Stimulated activated naive B cell treated with anti-CD40 and anti-IgM and Interleukin-4, amounts not matched to agents 10 μg/mL and 1 μg/mL and 100 μg/mL, for 72 hours (primary cell): ENCODE data around the gene TMEM269.
"Not testable (repeated sequence)": the region's sequence is repeated elsewhere in the genome, so short reads cannot be mapped to it uniquely, and the experiment has no call there.

ENCODE experiments used
- ATAC-seq, 2 donors: fragments of 150-1000 bp; cut with Tn5 transposase; replicated peaks; 2 replicates each; pipeline ENCODE4 v1.10.0; 2021; ENCODE audit warnings: moderate library complexity in 1 of 2
- DNase-seq: peaks from one replicate; pipeline ENCODE4 v3.0.0; 2021
- H3K27ac Mint-ChIP-seq: one replicate; pipeline ENCODE4 v1.8.0; 2022; ENCODE audit warnings: mild to moderate bottlenecking, mixed read lengths
- H3K27me3 Mint-ChIP-seq, 2 donors: one replicate each; pipeline ENCODE4 v1.8.0; 2022; ENCODE audit warnings: mixed read lengths in 2 of 2
- H3K36me3 Mint-ChIP-seq, 2 donors: one replicate each; pipeline ENCODE4 v1.8.0; 2022; ENCODE audit warnings: mixed read lengths in 2 of 2, mild to moderate bottlenecking in 1 of 2
- H3K4me1 Mint-ChIP-seq, 2 donors: one replicate each; pipeline ENCODE4 v1.8.0; 2022; ENCODE audit warnings: mixed read lengths in 2 of 2, mild to moderate bottlenecking in 1 of 2
- H3K4me3 Mint-ChIP-seq, 2 donors: one replicate each; pipeline ENCODE4 v1.8.0; 2022; ENCODE audit warnings: mild to moderate bottlenecking in 2 of 2, mixed read lengths in 2 of 2, moderate library complexity in 1 of 2
- H3K9me3 Mint-ChIP-seq, 2 donors: one replicate each; pipeline ENCODE4 v1.8.0; 2022; ENCODE audit warnings: mixed read lengths in 2 of 2, mild to moderate bottlenecking in 1 of 2

The TMEM269 gene

GRCh38 chr1:42777852-42778251 is 6.9 kb upstream of the TMEM269 start:
- DNase-seq: no peak
- ATAC-seq: peak in 1 of 2 donors; percentile 38
- no peaks in the 10 kb centered on the region for H3K27me3 Mint-ChIP-seq

GRCh38 chr1:42779725-42780124 is 5.1 kb upstream of the TMEM269 start:
- no peak overlapping the region for H3K27ac Mint-ChIP-seq
- no peak overlapping the region for H3K4me3 Mint-ChIP-seq
- DNase-seq (no peak), ATAC-seq (peak; percentile 79 to 82)
- peaks cover 52 to 75% of the 10 kb centered on the region in 2 donors for H3K36me3 Mint-ChIP-seq
- no peaks in the 10 kb centered on the region for H3K9me3 Mint-ChIP-seq
- no peaks in the 10 kb centered on the region for H3K27me3 Mint-ChIP-seq
- H3K4me1 Mint-ChIP-seq: peaks cover 15 to 37% of the 10 kb centered on the region in 2 donors

More at GRCh38 chr1:42777852-42778251, 6.9 kb upstream of the TMEM269 start:
- Mint-ChIP-seq H3K9me3 (no peaks in the 10 kb centered on the region), H3K4me3 (no peak overlapping the region), H3K36me3 (peaks cover 57 to 68% of the 10 kb centered on the region in 2 donors), H3K27ac (no peak overlapping the region), H3K4me1 (peaks cover 12 to 35% of the 10 kb centered on the region in 2 donors)

- ATAC-seq (no peak), DNase-seq (no peak)
- H3K9me3 Mint-ChIP-seq: no peaks in the 10 kb centered on the region
- H3K4me1 Mint-ChIP-seq: peaks cover 18 to 42% of the 10 kb centered on the region in 2 donors
- H3K4me3 Mint-ChIP-seq: no peak overlapping the region
- H3K27me3 Mint-ChIP-seq: peaks cover 0 to 2% of the 10 kb centered on the region in 2 donors
- H3K36me3 Mint-ChIP-seq: peaks cover 48 to 73% of the 10 kb centered on the region in 2 donors
- no peak overlapping the region for H3K27ac Mint-ChIP-seq
Observed at GRCh38 chr1:42780176-42780575, 4.6 kb upstream of the TMEM269 start.

- H3K9me3 Mint-ChIP-seq: no peaks in the 10 kb centered on the region
- DNase-seq (no peak), ATAC-seq (no peak)
- no peak overlapping the region for H3K27ac Mint-ChIP-seq
- peaks cover 33 to 57% of the 10 kb centered on the region in 2 donors for H3K36me3 Mint-ChIP-seq
- peaks cover 26 to 50% of the 10 kb centered on the region in 2 donors for H3K4me1 Mint-ChIP-seq
- H3K4me3 Mint-ChIP-seq: no peak overlapping the region
- H3K27me3 Mint-ChIP-seq: peaks cover 11 to 14% of the 10 kb centered on the region in 2 donors
Observed at GRCh38 chr1:42783092-42783491, 1.7 kb upstream of the TMEM269 start.

- Mint-ChIP-seq H3K4me3 (peak overlapping the region in 1 of 2 donors; percentile 25), H3K36me3 (peaks cover 22 to 49% of the 10 kb centered on the region in 2 donors)
Observed at GRCh38 chr1:42784547-42784945, 245 bp upstream of the TMEM269 start.

GRCh38 chr1:42786097-42786496 is 1.3 kb downstream of the TMEM269 start:
- Mint-ChIP-seq H3K4me1 (peaks cover 18 to 23% of the 10 kb centered on the region in 2 donors), H3K4me3 (peak overlapping the region; percentile 73 to 79), H3K27ac (no peak overlapping the region), H3K36me3 (peaks cover 11 to 34% of the 10 kb centered on the region in 2 donors), H3K27me3 (peaks cover 11 to 14% of the 10 kb centered on the region in 2 donors), H3K9me3 (no peaks in the 10 kb centered on the region)
- ATAC-seq (no peak), DNase-seq (no peak)

More at GRCh38 chr1:42784547-42784945, 245 bp upstream of the TMEM269 start:
- Mint-ChIP-seq H3K4me1 (peaks cover 25 to 36% of the 10 kb centered on the region in 2 donors), H3K9me3 (no peaks in the 10 kb centered on the region), H3K27me3 (peaks cover 11 to 14% of the 10 kb centered on the region in 2 donors), H3K27ac (no peak overlapping the region)
- no peak for DNase-seq
- no peak for ATAC-seq

- no peak for DNase-seq
- no peak for ATAC-seq
- H3K4me1 Mint-ChIP-seq: peaks cover 18 to 23% of the 10 kb centered on the region in 2 donors
- H3K9me3 Mint-ChIP-seq: no peaks in the 10 kb centered on the region
- H3K27me3 Mint-ChIP-seq: peaks cover 11 to 14% of the 10 kb centered on the region in 2 donors
- H3K36me3 Mint-ChIP-seq: peaks cover 6 to 27% of the 10 kb centered on the region in 2 donors
- H3K4me3 Mint-ChIP-seq: no peak overlapping the region
- H3K27ac Mint-ChIP-seq: no peak overlapping the region
Observed at GRCh38 chr1:42788021-42788420, 3.2 kb downstream of the TMEM269 start.

GRCh38 chr1:42793824-42794223 is 9.0 kb downstream of the TMEM269 start:
- no peak for DNase-seq
- Mint-ChIP-seq H3K9me3 (no peaks in the 10 kb centered on the region), H3K4me1 (no peaks in the 10 kb centered on the region), H3K27me3 (no peaks in the 10 kb centered on the region), H3K4me3 (no peak overlapping the region), H3K27ac (no peak overlapping the region), H3K36me3 (no peaks in the 10 kb centered on the region)
- ATAC-seq: no peak

GRCh38 chr1:42797414-42797813 is 12.6 kb downstream of the TMEM269 start:
- no peaks in the 10 kb centered on the region for H3K27me3 Mint-ChIP-seq
- H3K4me3 Mint-ChIP-seq: no peak overlapping the region
- no peak for ATAC-seq
- no peak overlapping the region for H3K27ac Mint-ChIP-seq
- no peaks in the 10 kb centered on the region for H3K36me3 Mint-ChIP-seq
- H3K9me3 Mint-ChIP-seq: no peaks in the 10 kb centered on the region
- H3K4me1 Mint-ChIP-seq: no peaks in the 10 kb centered on the region
- no peak for DNase-seq

GRCh38 chr1:42797979-42798378 is 13.2 kb downstream of the TMEM269 start:
- H3K36me3 Mint-ChIP-seq: no peaks in the 10 kb centered on the region
- no peaks in the 10 kb centered on the region for H3K27me3 Mint-ChIP-seq
- ATAC-seq (no peak), DNase-seq (no peak)
- H3K4me3 Mint-ChIP-seq: no peak overlapping the region
- H3K4me1 Mint-ChIP-seq: no peaks in the 10 kb centered on the region
- no peak overlapping the region for H3K27ac Mint-ChIP-seq
- H3K9me3 Mint-ChIP-seq: no peaks in the 10 kb centered on the region

GRCh38 chr1:42801832-42802473 is 17.2 kb downstream of the TMEM269 start:
- H3K27ac Mint-ChIP-seq: no peak overlapping the region
- ATAC-seq: no peak
- no peaks in the 10 kb centered on the region for H3K4me1 Mint-ChIP-seq
- DNase-seq: no peak
- H3K4me3 Mint-ChIP-seq: no peak overlapping the region
- no peaks in the 10 kb centered on the region for H3K27me3 Mint-ChIP-seq
- peaks cover 8 to 21% of the 10 kb centered on the region in 2 donors for H3K36me3 Mint-ChIP-seq
- H3K9me3 Mint-ChIP-seq: peaks cover 0 to 1% of the 10 kb centered on the region in 2 donors

- Mint-ChIP-seq H3K4me3 (no peak overlapping the region), H3K36me3 (peaks cover 8 to 33% of the 10 kb centered on the region in 2 donors), H3K9me3 (peaks cover 0 to 1% of the 10 kb centered on the region in 2 donors), H3K4me1 (peaks cover 0 to 2% of the 10 kb centered on the region in 2 donors), H3K27me3 (no peaks in the 10 kb centered on the region), H3K27ac (no peak overlapping the region)
- DNase-seq: no peak
- no peak for ATAC-seq
Observed at GRCh38 chr1:42806171-42806570, 21.4 kb downstream of the TMEM269 start.

GRCh38 chr1:42806593-42806992 is 21.8 kb downstream of the TMEM269 start:
- no peak for ATAC-seq
- peaks cover 0 to 1% of the 10 kb centered on the region in 2 donors for H3K9me3 Mint-ChIP-seq
- H3K4me3 Mint-ChIP-seq: no peak overlapping the region
- peaks cover 10 to 37% of the 10 kb centered on the region in 2 donors for H3K36me3 Mint-ChIP-seq
- no peak overlapping the region for H3K27ac Mint-ChIP-seq
- no peak for DNase-seq
- no peaks in the 10 kb centered on the region for H3K27me3 Mint-ChIP-seq
- peaks cover 0 to 4% of the 10 kb centered on the region in 2 donors for H3K4me1 Mint-ChIP-seq

- no peak for ATAC-seq
- Mint-ChIP-seq H3K9me3 (peaks cover 0 to 1% of the 10 kb centered on the region in 2 donors), H3K27me3 (no peaks in the 10 kb centered on the region), H3K4me1 (peaks cover 0 to 4% of the 10 kb centered on the region in 2 donors), H3K36me3 (peaks cover 10 to 37% of the 10 kb centered on the region in 2 donors), H3K27ac (no peak overlapping the region), H3K4me3 (no peak overlapping the region)
- no peak for DNase-seq
Observed at GRCh38 chr1:42807056-42807668, 22.4 kb downstream of the TMEM269 start.

- peaks cover 11 to 22% of the 10 kb centered on the region in 2 donors for H3K4me1 Mint-ChIP-seq
- not testable (repeated sequence) for H3K4me3 Mint-ChIP-seq, H3K27ac Mint-ChIP-seq, DNase-seq, H3K9me3 Mint-ChIP-seq, H3K27me3 Mint-ChIP-seq, ATAC-seq
- peaks cover 8 to 13% of the 10 kb centered on the region in 2 donors for H3K36me3 Mint-ChIP-seq
Observed at GRCh38 chr1:42814815-42815214, 30.0 kb downstream of the TMEM269 start.
